Peyer's patch (tissue), 4 donors: ENCODE measurements around the gene UBE3A.

Experiments
- CTCF ChIP-seq, 6 experiments: fragments of 450-650 bp in 4 of 6; fragments of 200-600 bp in 2 of 6; sonication (generic) in 1 of 6; IDR thresholded peaks; one replicate each; pipeline ENCODE4 v1.5.1; 2017 to 2019; ENCODE audit warnings: antibody characterized with exemption in 6 of 6, mild to moderate bottlenecking in 3 of 6, moderate library complexity in 1 of 6
- POLR2A ChIP-seq, 2 donors: fragments of 450-650 bp; IDR thresholded peaks; one replicate each; pipeline ENCODE4 v1.5.1; 2017; ENCODE audit warnings: antibody characterized with exemption in 2 of 2, mild to moderate bottlenecking in 2 of 2, moderate library complexity in 2 of 2

DNA sequence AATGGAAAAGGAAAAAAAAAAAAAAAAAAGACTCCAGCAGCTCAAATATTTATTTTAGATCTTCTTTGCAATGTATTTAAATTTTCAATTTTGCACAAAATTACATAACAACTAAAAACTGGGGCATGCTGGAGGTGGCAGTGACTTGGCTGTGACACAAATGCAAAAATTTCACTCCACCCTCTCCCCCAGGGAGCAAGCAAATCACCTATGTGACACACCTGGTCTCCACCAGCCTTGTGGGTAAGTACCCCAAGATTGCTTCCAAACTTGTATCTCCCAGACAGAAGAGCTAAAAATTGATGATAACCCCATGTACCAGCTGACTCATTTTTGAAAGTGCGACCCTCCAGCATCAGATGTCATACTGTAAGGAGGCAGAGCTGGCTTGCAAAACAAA, 32.0 kb downstream of the UBE3A start:
- no peak for TF ChIP-seq CTCF (IDR thresholded peaks at IDR 0.05)
- no peak for TF ChIP-seq POLR2A (IDR thresholded peaks at IDR 0.05)
